SK-N-SH (cell line): Measurements from ENCODE around the gene SMYD2. TPM values are rescaled to one million over a fixed set of nuclear protein-coding genes. Genes with fewer than 3 reads are reported as not detected.
A peak's percentile ranks its signal among the peaks of the same experiment; 100 is the strongest.

Source experiments
- CTCF ChIA-PET: fragments of 300-600, 350-600 bp; formaldehyde crosslinking; extraction: SDS; loops from one replicate; lab custom pipeline; 2021; lab: Yijun Ruan, JAX
- POLR2A ChIA-PET: fragments of 350-600 bp; sonication (Branson Sonifier 250); formaldehyde crosslinking; extraction: SDS; loops from one replicate; lab custom pipeline; 2020; ENCODE audit warnings: antibody characterized with exemption, inconsistent platforms; lab: Yijun Ruan, JAX
- DNase-seq: peaks from one replicate; pipeline ENCODE4 v3.0.0; 2012
- H2AFZ ChIP-seq: fragments of 200-600 bp; sonication (generic); 2 replicates; pipeline ENCODE4 v1.8.1; 2016; ENCODE audit warnings: antibody characterized with exemption, mild to moderate bottlenecking, low read depth
- H3F3A ChIP-seq: fragments of 200-600 bp; sonication (generic); replicated peaks from 2 replicates; pipeline ENCODE3; 2016; ENCODE audit warnings: antibody characterized with exemption, mild to moderate bottlenecking; ENCODE audit not compliant: insufficient read depth
- H3K27ac ChIP-seq, 2 experiments: fragments of 200-500 bp in 1 of 2; fragments of 200-600 bp in 1 of 2; sonication (Bioruptor generic) in 1 of 2; sonication (generic), shearing (Covaris generic) in 1 of 2; 2 replicates each; pipeline versions ENCODE4 v1.5.1 to v1.6.1; 2014 to 2016; ENCODE audit warnings: low read depth in 2 of 2, inconsistent platforms in 1 of 2, low read length in 1 of 2, mild to moderate bottlenecking in 1 of 2, mixed read lengths in 1 of 2
- H3K27me3 ChIP-seq: fragments of 200-600 bp; sonication (generic), shearing (Covaris generic); 2 replicates; pipeline ENCODE4 v1.6.1; 2016; ENCODE audit warnings: mixed run types; ENCODE audit not compliant: insufficient read depth
- H3K36me3 ChIP-seq, 2 experiments: fragments of 200-500 bp in 1 of 2; fragments of 200-600 bp in 1 of 2; sonication (Bioruptor generic) in 1 of 2; sonication (generic) in 1 of 2; replicated peaks in 1 of 2; 2 replicates each; pipeline versions ENCODE3 to v1.5.1; 2014 to 2016; ENCODE audit warnings: low read length in 1 of 2, mild to moderate bottlenecking in 1 of 2; ENCODE audit not compliant: insufficient read depth in 2 of 2, control insufficient read depth in 1 of 2
- H3K4me1 ChIP-seq, 2 experiments: fragments of 200-500 bp in 1 of 2; fragments of 200-600 bp in 1 of 2; sonication (Bioruptor generic) in 1 of 2; sonication (generic), shearing (Covaris generic) in 1 of 2; 2 replicates each; pipeline versions ENCODE4 v1.5.1 to v1.6.1; 2014 to 2016; ENCODE audit warnings: low read depth in 1 of 2, low read length in 1 of 2, mixed run types in 1 of 2; ENCODE audit not compliant: insufficient read depth in 2 of 2, control insufficient read depth in 1 of 2
- H3K4me2 ChIP-seq: fragments of 200-600 bp; sonication (generic), shearing (Covaris generic); 2 replicates; pipeline ENCODE4 v1.6.1; 2017; ENCODE audit warnings: mixed run types
- H3K4me3 ChIP-seq, 2 experiments: fragments of 200-500 bp in 1 of 2; fragments of 200-600 bp in 1 of 2; sonication (Bioruptor generic) in 1 of 2; sonication (generic), shearing (Covaris generic) in 1 of 2; 2 replicates each; pipeline versions ENCODE4 v1.5.1 to v1.8.1; 2014 to 2016; ENCODE audit warnings: low read depth in 2 of 2, inconsistent platforms in 1 of 2, low read length in 1 of 2, mild to moderate bottlenecking in 1 of 2, mixed read lengths in 1 of 2, moderate library complexity in 1 of 2
- H3K79me2 ChIP-seq: fragments of 200-600 bp; sonication (generic); 2 replicates; pipeline ENCODE4 v1.8.1; 2017; ENCODE audit warnings: mild to moderate bottlenecking; ENCODE audit not compliant: insufficient read depth
- H3K9ac ChIP-seq: fragments of 200-600 bp; sonication (generic); 2 replicates; pipeline ENCODE4 v1.6.1; 2017; ENCODE audit warnings: mixed run types
- H3K9me2 ChIP-seq: fragments of 200-600 bp; sonication (generic); 2 replicates; pipeline ENCODE4 v1.6.1; 2017; ENCODE audit warnings: mixed run types
- H3K9me3 ChIP-seq: fragments of 200-600 bp; sonication (generic); 2 replicates; pipeline ENCODE4 v1.6.1; 2017; ENCODE audit warnings: mixed run types, mild to moderate bottlenecking, moderate library complexity
- H4K20me1 ChIP-seq: fragments of 200-600 bp; sonication (generic); 2 replicates; pipeline ENCODE4 v1.6.1; 2017; ENCODE audit warnings: mild to moderate bottlenecking, mixed run types; ENCODE audit not compliant: insufficient read depth
- CHD2 ChIP-seq: fragments of 150-350 bp; IDR thresholded peaks from 2 replicates; pipeline ENCODE4 v1.6.1; 2018; ENCODE audit warnings: low read length; ENCODE audit not compliant: partially characterized antibody
- EZH2phosphoT487 ChIP-seq: fragments of 200-600 bp; sonication (generic); IDR thresholded peaks from 2 replicates; pipeline ENCODE4 v1.6.1; 2017; ENCODE audit warnings: low read depth, mixed run types, mild to moderate bottlenecking, antibody characterized with exemption, moderate library complexity, borderline replicate concordance
- FOSL2 ChIP-seq: IDR thresholded peaks from 2 replicates; pipeline ENCODE4 v1.4.0; 2012; ENCODE audit warnings: low read depth, mild to moderate bottlenecking, moderate library complexity, borderline replicate concordance
- FOXJ3 ChIP-seq: sonication (generic); formaldehyde crosslinking; IDR thresholded peaks from 2 replicates; pipeline ENCODE4 v1.5.1; 2020; ENCODE audit warnings: mild to moderate bottlenecking, missing genetic modification reagents
- FOXM1 ChIP-seq: IDR thresholded peaks from 2 replicates; pipeline ENCODE4 v1.4.0; 2012; ENCODE audit warnings: low read depth, mild to moderate bottlenecking
- JUND ChIP-seq: IDR thresholded peaks from 2 replicates; pipeline ENCODE4 v1.4.0; 2012
- MAX ChIP-seq: IDR thresholded peaks from 2 replicates; pipeline ENCODE4 v1.4.0; 2012; ENCODE audit warnings: low read depth
- MXI1 ChIP-seq: IDR thresholded peaks from 2 replicates; pipeline ENCODE4 v1.6.1; 2012; ENCODE audit warnings: mild to moderate bottlenecking, low read depth, low read length, improper control_type of control experiment
- NRF1 ChIP-seq: IDR thresholded peaks from 2 replicates; pipeline ENCODE4 v1.6.1; 2012; ENCODE audit warnings: low read depth, mild to moderate bottlenecking, low read length
- PBX3 ChIP-seq: IDR thresholded peaks from 2 replicates; pipeline ENCODE4; 2012
- POLR2AphosphoS5 ChIP-seq: IDR thresholded peaks from 2 replicates; pipeline ENCODE4 v1.6.1; 2012; ENCODE audit warnings: low read depth, low read length
- RAD21 ChIP-seq: IDR thresholded peaks from 2 replicates; pipeline ENCODE4 v1.6.1; 2012; ENCODE audit warnings: mild to moderate bottlenecking, low read length
- RXRA ChIP-seq: IDR thresholded peaks from 2 replicates; pipeline ENCODE4 v1.4.0; 2012; ENCODE audit warnings: low read depth, mild to moderate bottlenecking, borderline replicate concordance
- SIN3A ChIP-seq: IDR thresholded peaks from 2 replicates; pipeline ENCODE4 v1.6.1; 2012; ENCODE audit warnings: low read depth, mild to moderate bottlenecking, low read length, moderate library complexity, borderline replicate concordance
- TCF12 ChIP-seq: IDR thresholded peaks from 2 replicates; pipeline ENCODE4 v1.4.0; 2012
- YY1 ChIP-seq: IDR thresholded peaks from 2 replicates; pipeline ENCODE4 v1.4.0; 2012; ENCODE audit warnings: low read depth, mild to moderate bottlenecking
- ZBTB33 ChIP-seq: IDR thresholded peaks from 2 replicates; pipeline ENCODE4 v1.4.0; 2012; ENCODE audit warnings: low read depth, borderline replicate concordance
- WGBS: methylation state at CpG from one replicate; pipeline ENCODE4 v1.1.6; 2017; ENCODE audit warnings: low lambda C conversion rate; 5-methylcytosine and 5-hydroxymethylcytosine counted together
- polyA plus RNA-seq, 3 experiments: library from polyadenylated mRNA; depleted of rRNA; stranded (reverse); fragments of >200 nt; gene quantifications; 2 replicates each; pipeline ENCODE4 v1.2.3, GENCODE V29; 2012

Gene SMYD2
- polyA plus RNA-seq, 1 of the 3 experiments (the other 2 are of a cell fraction), result 23.1 TPM

GRCh38 chr1:214362188-214362882 lies 81.4 kb downstream of the SMYD2 start:
- no peak for DNase-seq
- ChIA-PET POLR2A (no interaction called here), CTCF (interaction anchor here (1.1 to 1.2 kb wide), 2 partner anchors 30 to 100 kb away, joined by 3 to 5 read pairs; no protein-coding TSS in a partner anchor)
- Histone ChIP-seq H3K9me2 (no peaks in the 10 kb centered on the region), H3K36me3 (peaks cover 38 to 58% of the 10 kb centered on the region in 2 experiments), H3K4me2 (no peak overlapping the region), H3K9ac (no peak overlapping the region), H3K27me3 (no peaks in the 10 kb centered on the region), H3K4me3 (no peak overlapping the region), H3K9me3 (no peaks in the 10 kb centered on the region), H3K27ac (peak overlapping the region in 1 of 2 experiments; percentile 53; a peak in 2 of 4 replicates), H3F3A (peaks cover 31% of the 10 kb centered on the region), H4K20me1 (peaks cover 3% of the 10 kb centered on the region; the same call in 1 of the 2 replicates), H3K4me1 (peaks cover 0 to 23% of the 10 kb centered on the region in 2 experiments; a peak in 2 of 4 replicates), H2AFZ (no peak overlapping the region), H3K79me2 (peaks cover 32% of the 10 kb centered on the region)
- 91% methylated on average over 8 of the region's 9 CpGs for WGBS
- 0 out of 2 replicates have a peak, but pooled peaks have one; percentile 20 for TF ChIP-seq FOSL2
- TF ChIP-seq RAD21, result no peak

- Histone ChIP-seq H3K79me2 (peaks cover 29% of the 10 kb centered on the region), H3K4me2 (peak overlapping the region; percentile 20), H3K4me3 (no peak overlapping the region), H3K27ac (peak overlapping the region in 1 of 2 experiments; percentile 53; a peak in 2 of 4 replicates), H4K20me1 (peaks cover 3% of the 10 kb centered on the region; the same call in 1 of the 2 replicates), H3K9ac (no peak overlapping the region), H2AFZ (no peak overlapping the region), H3K4me1 (peaks cover 0 to 23% of the 10 kb centered on the region in 2 experiments; a peak in 2 of 4 replicates), H3F3A (peaks cover 31% of the 10 kb centered on the region), H3K9me3 (no peaks in the 10 kb centered on the region), H3K27me3 (no peaks in the 10 kb centered on the region), H3K9me2 (no peaks in the 10 kb centered on the region), H3K36me3 (peaks cover 34 to 51% of the 10 kb centered on the region in 2 experiments)
- DNase-seq, result no peak
- ChIA-PET POLR2A (no interaction called here), CTCF (no interaction called here)
- TF ChIP-seq TCF12 (peak; percentile 41), JUND (0 out of 2 replicates have a peak, but pooled peaks have one; percentile 6), PBX3 (0 out of 2 replicates have a peak, but pooled peaks have one; percentile 18), FOSL2 (no peak), POLR2AphosphoS5 (peak; percentile 24; the same call in 1 of the 2 replicates)
- 40% methylated on average over 4 of the region's 4 CpGs for WGBS
These were observed 82.4 kb downstream of the SMYD2 start for GRCh38 chr1:214363386-214363785.

GRCh38 chr1:214364386-214364785 lies 83.4 kb downstream of the SMYD2 start:
- no peak overlapping the region for H2AFZ ChIP-seq
- H3K4me1 ChIP-seq, result peaks cover 0 to 23% of the 10 kb centered on the region in 2 experiments; a peak in 2 of 4 replicates
- no peaks in the 10 kb centered on the region for H3K9me2 ChIP-seq
- peaks cover 40 to 53% of the 10 kb centered on the region in 2 experiments for H3K36me3 ChIP-seq
- H3K4me2 ChIP-seq, result no peak overlapping the region
- no peak overlapping the region for H3K9ac ChIP-seq
- WGBS, result 88% methylated on average over 6 of the region's 12 CpGs
- H3K79me2 ChIP-seq, result peaks cover 33% of the 10 kb centered on the region
- peak overlapping the region in 1 of 2 experiments; percentile 53; a peak in 1 of 4 replicates for H3K27ac ChIP-seq
- ChIA-PET CTCF (no interaction called here), POLR2A (no interaction called here)
- H3K27me3 ChIP-seq, result no peaks in the 10 kb centered on the region
- peaks cover 31% of the 10 kb centered on the region for H3F3A ChIP-seq
- no peaks in the 10 kb centered on the region for H3K9me3 ChIP-seq
- peaks cover 3% of the 10 kb centered on the region; the same call in 1 of the 2 replicates for H4K20me1 ChIP-seq
- DNase-seq, result no peak
- no peak overlapping the region for H3K4me3 ChIP-seq
- TF ChIP-seq RXRA (no peak), FOXJ3 (no peak), YY1 (no peak), PBX3 (no peak), CHD2 (no peak), SIN3A (no peak), FOXM1 (no peak), NRF1 (no peak), MXI1 (no peak), MAX (no peak), ZBTB33 (no peak), EZH2phosphoT487 (no peak)
